IPS-NIHi11 (cell line): ENCODE data around the gene PTPRG.

ENCODE experiments used
- DNase-seq: peaks from one replicate; pipeline ENCODE4 v3.0.0; 2012; ENCODE audit warnings: mixed read lengths, low spot score

Gene PTPRG

GRCh38 chr3:62238003-62238402, 676.6 kb downstream of the PTPRG start:
- no peak for DNase-seq

DNA sequence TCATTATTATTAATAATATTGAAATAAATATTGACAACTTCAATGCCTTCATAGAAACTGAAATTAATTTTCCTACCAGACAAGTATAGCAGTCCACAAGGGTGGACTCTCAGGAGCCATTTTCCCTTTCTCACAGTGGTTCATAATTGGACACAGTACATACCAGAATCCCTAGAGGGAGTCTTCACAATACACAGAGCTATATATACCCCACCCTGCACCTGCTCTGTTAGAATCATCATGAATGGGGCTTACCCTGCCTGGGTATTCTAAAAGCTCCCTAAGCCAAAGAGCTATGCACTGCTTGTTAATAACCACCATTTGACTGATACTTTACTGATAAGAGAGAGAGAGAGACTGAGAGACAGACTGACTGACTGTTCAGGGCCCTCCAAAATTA, 677.1 kb downstream of the PTPRG start:
- DNase-seq: no peak

DNA sequence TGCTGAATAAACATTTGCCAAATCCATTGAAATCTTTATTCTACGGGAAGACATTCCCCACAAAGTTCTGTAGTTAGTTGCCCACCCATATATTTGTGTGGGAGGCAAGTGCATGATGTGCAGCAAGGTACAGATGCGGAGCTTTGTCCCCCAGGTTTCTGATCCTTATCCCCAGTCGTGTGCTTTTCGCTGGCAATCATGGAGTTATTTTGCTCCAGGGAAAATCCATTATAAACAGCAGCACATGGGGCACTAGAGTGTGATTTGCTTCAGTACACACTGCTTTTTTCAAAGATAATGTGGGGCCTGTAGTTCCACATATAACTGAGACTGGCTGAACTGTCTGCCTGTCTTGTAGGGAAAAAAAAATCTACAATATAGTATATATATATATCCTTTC, 679.9 kb downstream of the PTPRG start:
- no peak for DNase-seq

GRCh38 chr3:62242831-62243509, 681.6 kb downstream of the PTPRG start:
- DNase-seq: peak; percentile 55

DNA sequence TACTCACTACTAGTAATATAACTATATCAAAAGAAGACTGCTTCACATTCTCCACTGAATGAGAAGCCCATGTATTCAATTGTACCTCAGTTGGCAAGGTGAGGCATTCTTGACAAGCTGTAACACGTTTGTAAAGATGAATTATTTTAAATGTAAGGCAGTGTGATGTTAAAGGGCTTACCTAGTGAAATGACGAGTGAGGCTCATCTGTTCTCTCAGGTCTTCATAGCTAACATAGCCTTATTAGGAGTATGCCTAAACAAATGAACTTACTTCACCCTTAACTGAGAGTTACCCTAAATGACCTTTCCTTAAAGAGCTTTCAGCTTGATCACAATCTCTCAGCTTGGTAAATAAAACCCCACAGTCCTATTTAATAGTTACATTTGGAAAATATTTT, 684.7 kb downstream of the PTPRG start:
- no peak for DNase-seq

GRCh38 chr3:62246985-62247384, 685.6 kb downstream of the PTPRG start:
- DNase-seq: no peak

DNA sequence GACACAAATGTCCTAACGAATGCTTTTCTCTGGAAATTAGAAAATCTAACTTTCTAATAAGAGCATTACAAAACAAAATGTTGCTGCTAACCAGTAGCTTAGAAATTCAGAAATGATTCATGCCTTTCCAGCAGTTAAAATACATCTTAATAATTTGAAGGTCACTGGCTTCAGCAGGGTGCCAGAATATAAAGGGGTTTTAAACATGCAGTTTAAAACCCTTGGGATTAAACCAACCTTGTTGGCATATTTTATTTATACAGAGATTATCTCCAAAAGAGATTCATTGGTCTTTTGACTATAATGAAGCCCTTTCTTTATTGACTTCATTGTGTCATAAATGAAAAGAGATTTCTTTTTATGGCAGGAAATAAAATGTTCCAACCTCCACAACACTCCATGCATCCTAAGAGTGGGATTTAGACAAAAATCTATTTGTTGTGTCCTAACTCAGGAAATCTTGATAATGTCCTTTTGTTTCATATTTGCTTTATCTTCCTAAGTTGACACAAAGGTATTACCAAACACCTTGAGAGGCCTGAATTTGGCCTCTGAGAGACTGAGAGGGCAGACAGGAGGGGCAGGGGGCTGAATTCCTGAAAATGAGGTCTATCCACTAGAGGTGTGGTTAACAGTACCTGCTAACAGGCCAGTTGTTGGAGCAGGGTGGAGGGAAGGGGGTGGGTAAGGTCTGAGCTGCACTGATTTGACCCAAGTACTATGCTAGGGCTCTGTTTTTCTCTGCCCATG, 687.5 kb downstream of the PTPRG start:
- DNase-seq: peak; percentile 27

GRCh38 chr3:62249484-62249776, 688.1 kb downstream of the PTPRG start:
- no peak for DNase-seq

DNA sequence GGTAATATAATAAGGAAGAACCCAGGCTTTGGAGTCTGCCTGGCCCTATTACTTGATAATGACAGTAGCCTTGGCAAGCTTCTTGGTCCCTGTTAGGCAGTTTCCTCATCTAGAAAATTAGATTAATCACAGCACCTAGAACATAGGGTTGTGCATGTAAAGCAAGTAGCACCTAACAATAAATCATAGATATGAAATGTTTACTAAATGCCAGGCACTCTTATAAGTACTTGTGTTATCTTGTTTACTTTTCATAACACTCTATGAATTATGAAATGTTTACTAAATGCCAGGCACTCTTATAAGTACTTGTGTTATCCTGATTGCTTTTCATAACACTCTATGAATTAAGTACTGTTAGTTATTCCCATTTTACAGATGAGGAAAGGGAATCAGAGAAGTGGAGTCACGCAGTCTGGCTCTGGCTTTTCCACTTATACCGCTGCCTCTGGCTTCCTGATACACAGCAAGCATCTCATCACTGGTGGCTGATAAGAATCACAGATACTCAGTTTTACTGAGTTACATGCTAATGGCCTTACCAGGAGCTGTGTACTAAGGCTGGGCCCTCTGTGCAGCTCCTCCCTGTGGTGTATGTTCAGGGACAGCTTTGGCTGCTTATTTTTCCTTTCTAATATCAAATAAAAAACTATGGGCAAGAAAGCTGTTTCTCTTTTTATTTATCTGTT, 688.6 kb downstream of the PTPRG start:
- DNase-seq: no peak

- DNase-seq: no peak
Measured at GRCh38 chr3:62252438-62253157, 691.2 kb downstream of the PTPRG start.

DNA sequence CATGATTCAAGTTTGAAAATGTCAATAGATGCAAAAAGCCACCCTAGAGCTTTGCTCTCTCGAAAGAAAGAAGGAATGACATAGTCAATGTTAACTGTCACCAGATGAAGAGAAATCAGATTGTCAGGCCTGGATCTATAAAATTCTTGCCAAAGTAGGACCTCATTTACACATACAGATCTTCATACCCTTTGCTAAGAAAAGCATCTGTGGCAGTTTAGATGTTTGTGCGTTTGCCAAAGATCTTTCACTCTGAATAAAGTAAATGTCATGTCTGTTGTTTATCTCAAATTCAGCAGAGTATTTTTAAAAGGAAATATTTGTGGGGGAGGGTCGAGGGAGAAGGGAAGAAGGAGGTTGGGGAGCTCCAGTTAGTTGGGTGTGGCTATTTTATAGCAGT, 692.6 kb downstream of the PTPRG start:
- DNase-seq: no peak

GRCh38 chr3:62255758-62256157, 694.4 kb downstream of the PTPRG start:
- no peak for DNase-seq

GRCh38 chr3:62259924-62260323, 698.6 kb downstream of the PTPRG start:
- no peak for DNase-seq

DNA sequence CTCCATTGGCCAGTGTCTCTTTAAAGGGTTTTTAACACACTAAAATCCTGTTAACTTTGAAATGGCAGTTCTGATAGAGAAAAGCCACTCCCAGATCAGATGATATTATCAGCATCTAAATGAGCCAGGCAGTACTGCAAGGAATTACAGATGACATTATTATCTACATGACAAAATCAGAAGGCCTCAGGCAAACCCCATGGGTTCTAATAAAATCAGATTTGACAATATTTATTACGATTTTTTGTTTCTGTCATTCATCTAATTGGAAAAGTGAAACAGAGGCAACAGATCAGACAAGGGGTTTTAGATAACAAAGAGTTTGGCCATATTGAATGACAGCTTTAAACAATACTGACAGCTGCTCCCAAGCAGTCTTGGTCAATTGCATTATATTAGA, 699.3 kb downstream of the PTPRG start:
- DNase-seq: no peak

GRCh38 chr3:62261121-62261520, 699.8 kb downstream of the PTPRG start:
- no peak for DNase-seq

- no peak for DNase-seq
Measured at GRCh38 chr3:62261736-62262135, 700.4 kb downstream of the PTPRG start.

GRCh38 chr3:62265528-62265927, 704.2 kb downstream of the PTPRG start:
- no peak for DNase-seq

DNA sequence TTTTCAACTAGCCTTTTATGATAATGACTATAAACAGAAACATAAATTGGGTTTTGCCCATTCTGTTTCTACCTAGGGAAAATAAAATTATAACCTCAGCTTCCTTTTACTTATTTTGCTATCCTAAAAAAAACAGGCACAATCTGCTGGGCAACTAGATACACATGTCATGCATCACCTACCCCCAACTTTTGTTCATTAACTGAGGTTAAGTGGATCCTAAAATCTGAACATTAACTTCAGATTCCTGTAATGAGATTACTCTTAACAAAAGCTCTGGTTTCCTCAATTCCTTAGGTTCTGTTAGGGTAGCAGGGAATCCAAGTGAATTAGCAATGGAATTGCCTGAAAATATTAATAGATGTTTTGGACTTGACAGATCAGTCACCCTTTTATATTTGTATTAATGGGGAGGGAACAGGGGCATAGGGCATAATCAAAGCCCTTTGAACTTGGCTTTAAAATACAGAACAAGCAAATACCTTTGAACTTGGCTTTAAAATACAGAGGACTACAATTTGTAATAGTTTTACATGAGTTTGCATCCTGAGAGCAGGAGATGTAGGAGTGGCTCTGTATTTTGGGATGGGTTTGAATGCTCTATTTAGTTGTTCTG, 705.4 kb downstream of the PTPRG start:
- no peak for DNase-seq

GRCh38 chr3:62276658-62277180, 715.3 kb downstream of the PTPRG start:
- DNase-seq: no peak

- DNase-seq: no peak
Measured at GRCh38 chr3:62277450-62277849, 716.1 kb downstream of the PTPRG start.

DNA sequence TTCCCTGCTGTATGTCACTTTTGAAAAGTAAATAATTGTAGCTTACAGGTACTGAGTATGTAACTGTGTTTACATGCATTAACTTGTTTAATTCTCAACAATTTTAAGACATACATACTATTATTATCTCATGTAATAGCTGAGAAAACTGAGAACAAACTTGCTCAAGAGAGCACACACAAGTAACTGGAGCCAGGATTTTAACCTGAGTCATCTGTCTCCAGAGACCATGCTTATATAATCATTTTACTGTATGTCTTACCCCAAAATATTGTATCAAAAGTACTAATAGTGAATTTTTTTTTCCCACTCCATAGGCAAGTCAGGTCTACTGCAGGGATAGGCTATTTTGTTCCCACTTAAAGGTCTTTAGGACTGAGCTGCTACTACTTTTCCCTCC, 716.6 kb downstream of the PTPRG start:
- DNase-seq: no peak

GRCh38 chr3:62281726-62282125, 720.4 kb downstream of the PTPRG start:
- no peak for DNase-seq
